Measurements from ENCODE around the gene WSB1. TPM values are rescaled to one million over a fixed set of nuclear protein-coding genes. Genes with fewer than 3 reads are reported as not detected.

Gene WSB1
- total RNA-seq, 4 donors from 2014 or later = 33.1 to 105 (median 55.6) TPM

GRCh38 chr17:27299384-27300049 lies 5.6 kb downstream of the WSB1 start:
- WGBS, 2 donors = 66 to 67% methylated on average over 5 of the region's 5 CpGs
- TF ChIP-seq, protein P1, sequence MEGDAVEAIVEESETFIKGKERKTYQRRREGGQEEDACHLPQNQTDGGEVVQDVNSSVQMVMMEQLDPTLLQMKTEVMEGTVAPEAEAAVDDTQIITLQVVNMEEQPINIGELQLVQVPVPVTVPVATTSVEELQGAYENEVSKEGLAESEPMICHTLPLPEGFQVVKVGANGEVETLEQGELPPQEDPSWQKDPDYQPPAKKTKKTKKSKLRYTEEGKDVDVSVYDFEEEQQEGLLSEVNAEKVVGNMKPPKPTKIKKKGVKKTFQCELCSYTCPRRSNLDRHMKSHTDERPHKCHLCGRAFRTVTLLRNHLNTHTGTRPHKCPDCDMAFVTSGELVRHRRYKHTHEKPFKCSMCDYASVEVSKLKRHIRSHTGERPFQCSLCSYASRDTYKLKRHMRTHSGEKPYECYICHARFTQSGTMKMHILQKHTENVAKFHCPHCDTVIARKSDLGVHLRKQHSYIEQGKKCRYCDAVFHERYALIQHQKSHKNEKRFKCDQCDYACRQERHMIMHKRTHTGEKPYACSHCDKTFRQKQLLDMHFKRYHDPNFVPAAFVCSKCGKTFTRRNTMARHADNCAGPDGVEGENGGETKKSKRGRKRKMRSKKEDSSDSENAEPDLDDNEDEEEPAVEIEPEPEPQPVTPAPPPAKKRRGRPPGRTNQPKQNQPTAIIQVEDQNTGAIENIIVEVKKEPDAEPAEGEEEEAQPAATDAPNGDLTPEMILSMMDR (IDR thresholded peaks at IDR 0.05) = no peak
- TF ChIP-seq POLR2A (IDR thresholded peaks at IDR 0.05) = no peak
- no peak for DNase-seq (ENCODE audit: low spot score in 2 of 2)
- intact Hi-C loops (cut with DNase I; ENCODE audit: low total_unique reads) = loop anchor here (10.0 kb wide), 1 partner anchor 55 kb away; no protein-coding TSS in a partner anchor
- H3K4me3 ChIP-seq (ENCODE audit: low read depth, poor library complexity, severe bottlenecking) = no peak overlapping the region

- DNase-seq (ENCODE audit: low spot score in 2 of 2) = no peak
- intact Hi-C loops (cut with DNase I; ENCODE audit: low total_unique reads) = no loop called here
- TF ChIP-seq, protein P1 (IDR thresholded peaks at IDR 0.05) = no peak
- no peak for TF ChIP-seq POLR2A (IDR thresholded peaks at IDR 0.05)
- WGBS, 2 donors = 63 to 73% methylated on average over 2 of the region's 2 CpGs
- H3K4me3 ChIP-seq (ENCODE audit: low read depth, poor library complexity, severe bottlenecking) = no peak overlapping the region
These were observed 9.8 kb downstream of the WSB1 start for GRCh38 chr17:27303734-27304133.

- no peak for DNase-seq (ENCODE audit: low spot score in 2 of 2)
- 87 to 89% methylated on average over 7 of the region's 7 CpGs for WGBS, 2 donors
- no peak for TF ChIP-seq POLR2A (IDR thresholded peaks at IDR 0.05)
- TF ChIP-seq, protein P1 (IDR thresholded peaks at IDR 0.05) = no peak
- no peak overlapping the region for H3K4me3 ChIP-seq (ENCODE audit: low read depth, poor library complexity, severe bottlenecking)
- intact Hi-C loops (cut with DNase I; ENCODE audit: low total_unique reads) = no loop called here
These were observed 12.4 kb downstream of the WSB1 start for GRCh38 chr17:27306276-27306835.

- no peak overlapping the region for H3K4me3 ChIP-seq (ENCODE audit: low read depth, poor library complexity, severe bottlenecking)
- TF ChIP-seq, protein P1 (IDR thresholded peaks at IDR 0.05) = no peak
- no peak for TF ChIP-seq POLR2A (IDR thresholded peaks at IDR 0.05)
- WGBS, 2 donors = 80 to 94% methylated on average over 4 of the region's 4 CpGs
- no peak for DNase-seq (ENCODE audit: low spot score in 2 of 2)
- intact Hi-C loops (cut with DNase I; ENCODE audit: low total_unique reads) = no loop called here
These were observed 16.7 kb downstream of the WSB1 start for GRCh38 chr17:27310565-27311110.

- WGBS, 2 donors = 68 to 81% methylated on average over 1 of the region's 1 CpG
- no peak for TF ChIP-seq POLR2A (IDR thresholded peaks at IDR 0.05)
- TF ChIP-seq, protein P1 (IDR thresholded peaks at IDR 0.05) = no peak
- intact Hi-C loops (cut with DNase I; ENCODE audit: low total_unique reads) = no loop called here
- H3K4me3 ChIP-seq (ENCODE audit: low read depth, poor library complexity, severe bottlenecking) = no peak overlapping the region
- no peak for DNase-seq (ENCODE audit: low spot score in 2 of 2)
These were observed 19.4 kb downstream of the WSB1 start for GRCh38 chr17:27313301-27313700.

Measured in lower leg skin (tissue), 4 donors.